NCI-H1694 treated with DMSO at 0.1 percent for 48 hours (cell line): ENCODE results near the gene TXNDC2.
"Not testable (repeated sequence)": the region's sequence is repeated elsewhere in the genome, so short reads cannot be mapped to it uniquely, and the experiment has no call there.

ENCODE experiments used
- DNase-seq: peaks from one replicate; lab custom pipeline; 2025; lab: John Stamatoyannopoulos, UW

The TXNDC2 gene

GRCh38 chr18:9885170-9886004 lies at the start of gene TXNDC2:
Gene TXNDC2, plus strand, starts transcription at chr18:9885973. Its CDS starts 708 bp downstream, at chr18:9886681.
- DNase-seq = no peak

- DNase-seq = no peak
These were observed 47.5 kb upstream of the TXNDC2 start for GRCh38 chr18:9838144-9838877.

- DNase-seq = no peak
These were observed 46.6 kb upstream of the TXNDC2 start for GRCh38 chr18:9839211-9839610.

- DNase-seq = no peak
These were observed 45.9 kb upstream of the TXNDC2 start for GRCh38 chr18:9839853-9840252.

- no peak for DNase-seq
These were observed 44.0 kb upstream of the TXNDC2 start for GRCh38 chr18:9841752-9842151.

GRCh38 chr18:9842448-9842847 lies 43.3 kb upstream of the TXNDC2 start:
- no peak for DNase-seq

GRCh38 chr18:9845256-9845655 lies 40.5 kb upstream of the TXNDC2 start:
- no peak for DNase-seq

GRCh38 chr18:9846162-9846925 lies 39.4 kb upstream of the TXNDC2 start:
- no peak for DNase-seq

- no peak for DNase-seq
These were observed 37.4 kb upstream of the TXNDC2 start for GRCh38 chr18:9848170-9848879.

GRCh38 chr18:9849407-9850283 lies 36.1 kb upstream of the TXNDC2 start:
- no peak for DNase-seq

- no peak for DNase-seq
These were observed 35.5 kb upstream of the TXNDC2 start for GRCh38 chr18:9850309-9850708.

GRCh38 chr18:9851511-9851910 lies 34.3 kb upstream of the TXNDC2 start:
- DNase-seq = no peak

GRCh38 chr18:9852266-9853081 lies 33.3 kb upstream of the TXNDC2 start:
- DNase-seq = no peak

GRCh38 chr18:9854801-9855676 lies 30.7 kb upstream of the TXNDC2 start:
- no peak for DNase-seq

GRCh38 chr18:9855681-9856080 lies 30.1 kb upstream of the TXNDC2 start:
- no peak for DNase-seq

GRCh38 chr18:9856092-9856491 lies 29.7 kb upstream of the TXNDC2 start:
- no peak for DNase-seq

- not testable (repeated sequence) for DNase-seq
These were observed 28.2 kb upstream of the TXNDC2 start for GRCh38 chr18:9857479-9857998.

GRCh38 chr18:9858642-9859041 lies 27.1 kb upstream of the TXNDC2 start:
- DNase-seq = no peak

- DNase-seq = no peak
These were observed 26.5 kb upstream of the TXNDC2 start for GRCh38 chr18:9859232-9859631.
